GM19468 (cell line): ENCODE data around the gene IFNAR2.

ENCODE experiments used
- ATAC-seq: cut with Tn5 transposase; IDR thresholded peaks from one replicate; pipeline ENCODE4 v1.9.1; 2021; ENCODE audit warnings: mild to moderate bottlenecking, moderate library complexity, moderate number of reproducible peaks; ENCODE audit not compliant: unreplicated experiment; ENCODE audit errors: extremely low read depth

The IFNAR2 gene

GRCh38 chr21:33229784-33230544 is at the start of gene IFNAR2:
IFNAR2 (plus strand) TSS chr21:33229938; CDS start chr21:33241923, 11,985 bp downstream.
- ATAC-seq = no peak

- no peak for ATAC-seq
These were observed 43.9 kb upstream of the IFNAR2 start for GRCh38 chr21:33185852-33186251.

DNA sequence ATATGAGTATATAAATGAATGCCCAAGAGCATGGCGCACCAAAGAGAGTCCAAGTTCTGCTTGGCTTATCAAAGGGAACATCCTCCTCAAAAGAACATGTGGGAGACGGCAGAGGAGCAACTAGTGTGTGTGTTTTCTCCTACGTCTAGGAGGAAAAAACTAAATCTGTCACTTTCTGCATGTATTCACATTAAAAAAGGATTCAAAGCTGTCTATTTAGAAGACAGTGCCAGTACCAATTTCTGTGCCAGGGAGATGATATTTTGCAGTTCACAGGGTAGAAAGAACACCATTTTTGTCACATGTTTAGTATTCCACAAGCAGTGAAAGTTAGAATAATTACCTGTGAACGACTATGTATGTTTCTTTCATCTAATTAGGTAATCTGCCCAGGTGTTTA is 42.5 kb upstream of the IFNAR2 start:
- ATAC-seq = no peak

GRCh38 chr21:33189237-33189636 is 40.5 kb upstream of the IFNAR2 start:
- no peak for ATAC-seq

DNA sequence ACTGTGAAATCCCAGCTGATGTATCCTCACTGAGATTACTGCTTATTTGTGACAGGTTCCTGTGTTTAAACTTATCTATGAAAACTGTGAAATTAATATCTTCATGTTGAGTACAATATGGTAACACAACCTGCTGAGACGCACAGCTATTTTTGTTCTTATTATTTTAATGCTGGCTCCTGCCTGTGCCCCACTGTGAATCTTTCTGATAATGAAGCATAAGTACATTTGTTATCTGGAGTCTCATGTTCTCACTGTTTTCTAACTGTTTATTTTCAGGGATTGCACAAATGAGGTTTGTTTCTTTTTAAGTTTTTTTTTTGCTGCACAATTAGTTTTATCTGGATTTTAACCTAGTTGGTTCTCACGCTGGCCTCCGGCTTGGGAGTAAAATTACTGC is 39.9 kb upstream of the IFNAR2 start:
- ATAC-seq = no peak

DNA sequence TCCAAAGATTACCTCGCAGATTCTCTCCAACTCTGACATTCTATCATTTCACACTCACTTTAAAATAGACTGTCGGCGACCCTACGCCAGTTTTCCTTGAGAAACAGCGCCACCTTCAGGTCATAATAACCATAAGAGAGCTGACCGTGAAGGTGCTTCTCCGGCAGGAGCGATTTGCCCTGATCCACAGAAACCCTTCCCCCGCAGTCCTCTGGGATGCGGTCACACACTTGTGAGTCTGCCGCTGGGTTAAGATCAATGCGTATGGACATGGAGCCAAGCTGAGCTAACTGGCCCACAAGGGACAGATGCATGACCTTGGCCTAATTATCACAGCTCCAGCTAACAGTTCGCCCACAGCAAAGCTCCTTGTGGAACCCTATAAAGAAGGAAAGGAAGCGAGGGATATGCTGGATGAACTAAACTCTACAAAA is 32.8 kb upstream of the IFNAR2 start:
- ATAC-seq = no peak

DNA sequence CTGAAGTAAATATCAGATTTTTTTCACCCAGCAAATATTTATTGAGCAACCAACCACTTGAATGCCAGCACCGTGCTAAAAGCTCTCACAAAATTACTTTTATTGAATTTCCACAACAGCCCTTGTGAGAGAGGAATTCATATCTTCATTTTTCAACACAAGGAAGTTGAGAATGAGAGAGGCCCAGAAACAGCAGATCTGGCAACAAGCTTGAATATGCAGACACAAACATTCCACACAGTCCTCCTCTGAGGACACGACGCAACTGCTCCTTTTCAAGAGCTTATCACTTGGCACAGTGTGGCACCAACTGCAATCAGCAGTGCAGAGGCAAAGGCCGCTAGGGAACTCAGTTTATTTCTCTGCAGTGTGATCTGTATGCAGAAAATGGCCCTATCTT is 32.2 kb upstream of the IFNAR2 start:
- no peak for ATAC-seq

GRCh38 chr21:33198346-33199099 is 31.2 kb upstream of the IFNAR2 start:
- ATAC-seq = no peak

- ATAC-seq = no peak
These were observed 30.7 kb upstream of the IFNAR2 start for GRCh38 chr21:33199100-33199464.

DNA sequence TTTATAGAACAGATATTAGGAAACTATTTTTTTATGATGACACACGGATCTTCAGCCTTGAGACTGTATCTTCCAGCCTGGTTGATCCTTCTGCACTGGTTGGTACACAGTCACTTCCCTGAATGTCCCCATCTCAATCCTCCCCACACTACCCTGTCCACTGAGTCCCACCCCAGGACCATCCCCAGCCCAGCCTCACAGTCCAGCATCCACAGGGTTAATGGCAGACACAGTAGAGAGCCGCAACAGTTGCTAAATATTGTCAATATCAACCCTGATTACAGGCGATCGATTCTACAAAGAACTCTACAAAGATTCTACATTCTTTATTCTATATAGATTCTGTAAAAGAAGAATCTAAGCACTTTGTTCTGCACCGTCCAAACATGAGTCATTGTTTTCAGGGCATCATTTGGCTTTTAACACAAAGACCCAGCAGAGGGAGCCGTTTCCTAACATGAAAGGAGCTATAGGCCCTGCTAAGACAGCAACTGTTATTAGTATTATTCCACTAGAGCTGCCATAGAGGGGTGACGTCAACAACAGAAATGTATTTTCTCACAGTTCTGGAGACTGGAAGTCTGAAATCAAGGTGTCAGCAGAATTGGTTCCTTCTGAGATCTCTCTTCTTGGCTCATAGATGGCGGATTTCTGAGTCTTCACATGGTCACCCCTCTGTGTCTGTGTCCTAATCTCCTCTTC is 30.1 kb upstream of the IFNAR2 start:
- ATAC-seq = no peak

GRCh38 chr21:33201956-33202355 is 27.8 kb upstream of the IFNAR2 start:
- ATAC-seq = no peak

DNA sequence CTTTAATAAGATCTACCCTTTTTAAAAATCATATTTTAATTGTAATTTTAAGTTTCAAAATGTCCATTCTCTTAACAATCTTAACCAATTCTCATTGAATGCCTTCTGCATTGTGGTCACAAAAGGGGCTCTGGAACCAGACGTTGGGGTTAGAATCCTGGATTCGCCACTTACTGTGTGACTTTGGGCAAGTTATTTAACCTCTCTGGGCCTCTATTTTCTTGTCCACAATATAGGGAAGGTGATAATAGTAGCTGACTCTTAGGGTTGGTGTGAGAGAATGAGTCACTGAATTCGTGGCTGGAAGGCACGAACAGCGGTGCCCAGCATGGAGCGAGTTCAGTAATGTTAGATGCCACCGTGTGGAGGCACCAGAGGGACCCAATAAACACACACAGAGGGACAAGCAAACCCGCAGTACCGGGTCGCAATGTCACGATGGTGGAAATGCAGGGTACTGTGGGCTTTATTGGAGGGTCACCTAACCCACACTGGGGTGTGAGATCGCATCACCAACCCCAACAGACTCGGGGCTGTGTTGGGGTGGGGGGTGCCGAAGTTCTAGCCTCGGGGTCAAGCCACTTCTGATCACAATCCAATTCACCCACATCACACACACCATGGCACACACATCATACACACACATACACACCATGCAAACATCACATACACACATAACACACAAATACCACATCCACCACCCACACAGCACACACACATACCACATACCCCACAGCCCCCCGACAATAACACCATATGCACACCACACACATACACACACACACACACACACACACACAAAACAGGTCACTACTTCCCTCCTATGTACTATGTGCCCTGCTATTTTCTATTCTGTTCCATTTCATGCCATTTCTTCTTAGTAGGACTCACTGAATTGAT is 27.0 kb upstream of the IFNAR2 start:
- no peak for ATAC-seq

DNA sequence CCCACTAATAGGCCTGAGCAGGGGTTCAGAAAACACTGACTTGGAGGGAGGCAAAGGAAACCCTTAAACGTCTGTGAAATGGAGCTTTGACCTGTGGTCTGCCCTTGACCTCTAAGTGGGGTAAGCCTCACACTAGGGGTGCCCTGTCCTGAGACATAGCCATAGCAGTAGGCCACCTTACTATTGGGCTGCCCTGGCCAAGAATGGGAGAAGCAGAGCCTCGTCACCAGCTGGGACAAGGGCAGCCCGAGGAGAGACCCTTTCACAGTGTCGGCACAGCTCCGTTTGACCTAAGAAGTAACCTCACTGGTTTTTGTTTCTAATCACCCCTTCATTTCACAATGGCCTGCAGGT is 26.4 kb upstream of the IFNAR2 start:
- ATAC-seq = no peak

- ATAC-seq = no peak
These were observed 24.3 kb upstream of the IFNAR2 start for GRCh38 chr21:33205476-33205875.

- ATAC-seq = no peak
These were observed 22.9 kb upstream of the IFNAR2 start for GRCh38 chr21:33206771-33207281.

DNA sequence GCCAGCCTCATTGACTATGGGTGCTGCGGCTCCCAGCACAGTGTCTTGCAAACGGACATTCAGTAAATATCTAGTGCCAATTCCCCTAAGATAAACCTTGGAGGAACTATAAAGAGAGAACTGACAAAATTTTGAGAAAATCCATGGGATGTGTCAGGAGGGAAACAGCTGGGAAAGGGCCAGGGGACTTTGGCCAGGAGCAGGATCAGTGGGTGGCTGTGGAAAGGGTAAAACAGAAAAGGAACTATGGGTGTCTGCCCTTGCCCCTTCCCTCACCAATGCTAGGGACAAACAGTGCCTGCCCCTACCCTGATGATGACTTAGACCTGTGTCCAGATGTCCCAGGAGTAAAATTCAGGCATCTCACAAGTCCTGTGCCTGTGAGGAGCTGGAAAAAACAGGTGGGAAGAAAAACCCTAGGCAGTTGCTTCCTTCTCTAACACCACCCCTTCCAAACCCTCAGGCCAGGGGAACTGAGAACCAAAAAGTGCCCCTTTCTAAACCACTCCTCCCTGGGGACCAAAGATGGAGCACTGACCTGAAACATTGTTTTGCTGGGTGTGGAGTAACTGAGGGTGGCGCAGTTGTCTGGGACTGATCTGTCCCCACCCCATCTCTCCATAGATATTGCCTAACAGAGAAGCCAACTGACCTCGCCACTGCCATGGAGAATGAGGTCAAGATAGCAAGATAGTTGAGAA is 22.1 kb upstream of the IFNAR2 start:
- ATAC-seq = no peak

GRCh38 chr21:33208534-33208933 is 21.2 kb upstream of the IFNAR2 start:
- ATAC-seq = no peak

DNA sequence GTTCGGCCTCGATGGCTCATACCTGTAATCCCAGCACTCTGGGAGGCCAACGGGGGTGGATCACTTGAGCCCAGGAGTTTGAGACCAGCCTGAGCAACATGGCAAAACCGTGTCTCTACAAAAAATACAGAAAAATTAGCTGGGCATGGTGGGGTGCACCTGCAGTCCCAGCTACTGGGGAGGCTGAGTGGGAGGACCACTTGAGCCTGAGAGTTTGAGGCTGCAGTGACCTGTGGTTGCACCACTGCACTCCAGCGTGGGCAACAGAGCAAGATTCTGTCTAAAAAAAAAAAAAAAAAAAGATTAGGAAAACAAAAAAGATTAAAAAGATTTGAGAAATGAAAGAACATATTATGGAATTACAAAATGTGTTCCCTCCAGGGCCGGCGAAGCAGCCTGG is 18.4 kb upstream of the IFNAR2 start:
- no peak for ATAC-seq

DNA sequence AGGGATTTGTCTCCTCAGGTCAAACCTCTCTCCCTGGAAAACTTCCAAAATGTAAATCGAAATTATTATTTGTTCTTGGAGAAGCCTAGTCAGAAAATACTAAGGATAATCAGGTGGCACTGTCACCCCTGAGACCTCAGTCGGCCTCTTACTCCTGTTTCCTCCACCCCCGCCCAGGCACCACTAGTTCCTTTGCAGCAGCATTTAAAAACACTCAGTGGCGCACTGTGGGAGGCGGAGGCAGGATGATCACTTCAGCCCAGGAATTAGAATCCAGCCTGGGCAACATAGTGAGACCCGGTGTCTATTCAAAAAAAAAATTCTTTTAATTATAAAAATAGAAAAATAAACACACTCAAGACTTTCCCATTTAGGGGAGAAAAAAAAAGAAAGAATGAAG is 18.0 kb upstream of the IFNAR2 start:
- no peak for ATAC-seq
